HCT116 (cell line): Measurements from ENCODE around the gene MED7. TPM values are rescaled to one million over a fixed set of nuclear protein-coding genes. Genes with fewer than 3 reads are reported as not detected.

Experiments used
- ATAC-seq: fragments of 200-7000 bp; cut with Tn5 transposase; 2 replicates; pipeline ENCODE4 v1.9.1; 2020; ENCODE audit warnings: mild to moderate bottlenecking, moderate library complexity
- BruUV-seq: library from RNA; stranded (reverse); fragments of 400-500 nt; replicated peaks from 2 replicates; lab custom pipeline; 2021; lab: Mats Ljungman, UMichigan
- CTCF ChIA-PET: fragments of 300-600 bp; sonication (Branson Sonifier 250); formaldehyde crosslinking; loops from one replicate; lab custom pipeline; 2021; ENCODE audit warnings: antibody characterized with exemption; lab: Charles Lee
- POLR2A ChIA-PET: fragments of 300-600, 350-600 bp; sonication (Branson Sonifier 250); formaldehyde crosslinking; loops from one replicate; lab custom pipeline; 2021; ENCODE audit warnings: antibody characterized with exemption; lab: Charles Lee
- RAD21 ChIA-PET, 2 experiments: fragments of 300-600 bp; sonication (Branson Sonifier 250); formaldehyde crosslinking; loops; one replicate each; lab custom pipeline; 2023; ENCODE audit warnings: low total read pairs in 2 of 2; ENCODE audit not compliant: uncharacterized antibody in 2 of 2, unreplicated experiment in 2 of 2, low non-redundant PET in 1 of 2; lab: Charles Lee
- DNase-seq: peaks from one replicate; pipeline ENCODE4 v3.0.0-alpha.2; 2010; ENCODE audit warnings: low read depth, low spot score
- H2AFZ ChIP-seq: fragments of 200-600 bp; shearing (Covaris generic), sonication (generic); 2 replicates; pipeline ENCODE4 v1.6.1; 2017; ENCODE audit warnings: low read depth, mixed run types, mixed read lengths, antibody characterized with exemption, low read length; ENCODE audit not compliant: poor library complexity, severe bottlenecking
- H3K27ac ChIP-seq: 2 replicates; pipeline ENCODE4 v1.5.1; 2012; ENCODE audit warnings: low read depth, low read length
- H3K27me3 ChIP-seq: fragments of 200-600 bp; sonication (generic); 2 replicates; pipeline ENCODE4 v1.6.1; 2016; ENCODE audit warnings: mixed run types, low read length, mixed read lengths; ENCODE audit not compliant: insufficient read depth
- H3K36me3 ChIP-seq, 2 experiments: fragments of 200-500 bp in 1 of 2; fragments of 200-600 bp in 1 of 2; sonication (Bioruptor generic) in 1 of 2; sonication (generic) in 1 of 2; 2 replicates each; pipeline versions ENCODE4 v1.5.1 to v1.6.1; 2014 to 2016; ENCODE audit warnings: low read length in 2 of 2, inconsistent platforms in 1 of 2, mixed read lengths in 1 of 2, mixed run types in 1 of 2; ENCODE audit not compliant: insufficient read depth in 2 of 2, control insufficient read depth in 1 of 2
- H3K4me1 ChIP-seq, 2 experiments: fragments of 200-600 bp in 1 of 2; sonication (generic) in 1 of 2; 2 replicates each; pipeline versions ENCODE4 v1.5.1 to v1.6.1; 2012 to 2017; ENCODE audit warnings: low read length in 2 of 2, inconsistent platforms in 1 of 2, mild to moderate bottlenecking in 1 of 2, mixed read lengths in 1 of 2, mixed run types in 1 of 2, moderate library complexity in 1 of 2; ENCODE audit not compliant: insufficient read depth in 2 of 2, control insufficient read depth in 1 of 2
- H3K4me2 ChIP-seq: fragments of 200-600 bp; sonication (generic); 2 replicates; pipeline ENCODE4 v1.6.1; 2017; ENCODE audit warnings: mixed run types, low read length, mixed read lengths
- H3K4me3 ChIP-seq, 2 experiments: fragments of 200-600 bp in 1 of 2; sonication (generic) in 1 of 2; replicated peaks in 1 of 2; 2 replicates each; pipeline ENCODE4 v1.5.1; 2011 to 2016; ENCODE audit warnings: low read length in 2 of 2, control low read depth in 1 of 2, low read depth in 1 of 2, mild to moderate bottlenecking in 1 of 2, mixed read lengths in 1 of 2, mixed run types in 1 of 2
- H3K79me2 ChIP-seq: fragments of 200-600 bp; sonication (generic); 2 replicates; pipeline ENCODE4 v1.6.1; 2017; ENCODE audit warnings: mild to moderate bottlenecking, mixed run types, low read length, moderate library complexity, mixed read lengths; ENCODE audit not compliant: insufficient read depth
- H3K9ac ChIP-seq: fragments of 200-600 bp; sonication (generic); 2 replicates; pipeline ENCODE4 v1.6.1; 2016; ENCODE audit warnings: low read length, mixed read lengths
- H3K9me2 ChIP-seq: fragments of 200-600 bp; sonication (generic), shearing (Covaris generic); 2 replicates; pipeline ENCODE4 v1.6.1; 2017; ENCODE audit warnings: mixed run types, mild to moderate bottlenecking, moderate library complexity; ENCODE audit not compliant: insufficient read depth
- H3K9me3 ChIP-seq, 2 experiments: fragments of 200-500 bp in 1 of 2; fragments of 200-600 bp in 1 of 2; sonication (Bioruptor generic) in 1 of 2; sonication (generic) in 1 of 2; 2 replicates each; pipeline ENCODE4 v1.6.1; 2014 to 2017; ENCODE audit warnings: low read length in 2 of 2, mixed read lengths in 2 of 2, inconsistent platforms in 1 of 2, low read depth in 1 of 2, mild to moderate bottlenecking in 1 of 2, mixed run types in 1 of 2, moderate library complexity in 1 of 2; ENCODE audit not compliant: control insufficient read depth in 1 of 2, insufficient read depth in 1 of 2
- H4K20me1 ChIP-seq: fragments of 200-600 bp; sonication (generic), shearing (Covaris generic); 2 replicates; pipeline ENCODE4 v1.6.1; 2017; ENCODE audit warnings: mixed run types, mild to moderate bottlenecking, moderate library complexity; ENCODE audit not compliant: insufficient read depth
- CBX3 ChIP-seq: IDR thresholded peaks from 2 replicates; pipeline ENCODE4 v1.6.1; 2012; ENCODE audit warnings: low read depth
- CEBPB ChIP-seq: IDR thresholded peaks from 2 replicates; pipeline ENCODE4 v1.6.1; 2012; ENCODE audit warnings: low read depth
- CTCF ChIP-seq, 3 experiments: fragments of 200-600 bp in 1 of 3; sonication (generic) in 1 of 3; IDR thresholded peaks in 2 of 3; conservative IDR thresholded peaks in 1 of 3; 2 replicates each; pipeline ENCODE4 v1.5.1; 2012 to 2017; ENCODE audit warnings: low read depth in 2 of 3, low read length in 2 of 3, antibody characterized with exemption in 1 of 3, borderline replicate concordance in 1 of 3, control low read depth in 1 of 3, mild to moderate bottlenecking in 1 of 3, mixed read lengths in 1 of 3, mixed run types in 1 of 3, moderate library complexity in 1 of 3; ENCODE audit not compliant: insufficient read depth in 1 of 3
- EGR1 ChIP-seq: IDR thresholded peaks from 2 replicates; pipeline ENCODE4 v1.6.1; 2012; ENCODE audit warnings: low read depth
- EZH2phosphoT487 ChIP-seq: fragments of 200-600 bp; IDR thresholded peaks from 2 replicates; pipeline ENCODE4 v1.6.1; 2018; ENCODE audit warnings: antibody characterized with exemption, borderline replicate concordance
- JUND ChIP-seq: IDR thresholded peaks from 2 replicates; pipeline ENCODE4 v1.6.1; 2012
- MAX ChIP-seq: IDR thresholded peaks from 2 replicates; pipeline ENCODE4 v1.6.1; 2012
- RAD21 ChIP-seq: IDR thresholded peaks from 2 replicates; pipeline ENCODE4 v1.6.1; 2012; ENCODE audit warnings: low read depth, mild to moderate bottlenecking
- SP1 ChIP-seq: IDR thresholded peaks from 2 replicates; pipeline ENCODE4 v1.6.1; 2012; ENCODE audit warnings: low read depth
- SRF ChIP-seq: IDR thresholded peaks from 2 replicates; pipeline ENCODE4 v1.6.1; 2012; ENCODE audit warnings: low read depth
- YY1 ChIP-seq: IDR thresholded peaks from 2 replicates; pipeline ENCODE4 v1.6.1; 2011; ENCODE audit warnings: low read length, low read depth, moderate library complexity, mild to moderate bottlenecking; ENCODE audit not compliant: insufficient replicate concordance; ENCODE audit errors: extremely low read depth
- ZBTB33 ChIP-seq: IDR thresholded peaks from 2 replicates; pipeline ENCODE4 v1.6.1; 2011; ENCODE audit warnings: mild to moderate bottlenecking, low read length, moderate library complexity; ENCODE audit not compliant: insufficient replicate concordance; ENCODE audit errors: extremely low read depth
- ZNF274 ChIP-seq: fragments of 200-500 bp; sonication (Bioruptor generic); IDR thresholded peaks from 2 replicates; pipeline ENCODE4 v1.6.1; 2014; ENCODE audit warnings: mild to moderate bottlenecking, low read depth, low read length, inconsistent platforms
- intact Hi-C: fragments of 100-400 bp; cut with micrococcal nuclease; formaldehyde crosslinking; loops from 2 replicates; pipeline ENCODE4 v1.10.0; 2022
- total RNA-seq: library from RNA; stranded (reverse); gene quantifications from one replicate; pipeline ENCODE4 v1.2.1, GENCODE V29; 2021; ENCODE audit not compliant: unreplicated experiment

Gene MED7
- total RNA-seq, 1 experiment from 2014 or later = 9.1 TPM

GRCh38 chr5:157113002-157113401 lies 29.7 kb downstream of the MED7 start (continued):
- TF ChIP-seq CTCF (IDR thresholded peaks at IDR 0.05 in 2 of 3, conservative IDR thresholded peaks at IDR 0.05 in 1 of 3; ENCODE audit: borderline replicate concordance in 1 of 3, insufficient read depth in 1 of 3, low read depth in 2 of 3, low read length in 2 of 3) (no peak), JUND (no peak), CEBPB (no peak), ZNF274 (no peak), SP1 (no peak), MAX (no peak), YY1 (no peak), ZBTB33 (no peak), EGR1 (no peak)

- ATAC-seq (no peak), DNase-seq (no peak)
- ChIA-PET RAD21 (no interaction called here), CTCF (no interaction called here), POLR2A (no interaction called here)
- Histone ChIP-seq H3K27ac (no peak overlapping the region), H3K4me2 (no peak overlapping the region), H3K27me3 (no peaks in the 10 kb centered on the region), H3K4me1 (no peaks in the 10 kb centered on the region), H3K36me3 (no peaks in the 10 kb centered on the region), H3K4me3 (no peak overlapping the region), H3K79me2 (no peaks in the 10 kb centered on the region), H3K9me2 (no peaks in the 10 kb centered on the region), H4K20me1 (no peaks in the 10 kb centered on the region), H3K9me3 (no peaks in the 10 kb centered on the region), H3K9ac (no peak overlapping the region), H2AFZ (no peak overlapping the region)
- no TSS peak for BruUV-seq
- no peak for TF ChIP-seq CEBPB
- no peak for TF ChIP-seq EZH2phosphoT487
- no peak for TF ChIP-seq RAD21
- no peak for TF ChIP-seq SRF
- TF ChIP-seq YY1 = no peak
- no peak for TF ChIP-seq CBX3
- intact Hi-C loops = loop anchor here (5.0 kb wide), 1 partner anchor 122 kb away; no protein-coding TSS in a partner anchor
Measured at GRCh38 chr5:157109744-157110143, 32.9 kb downstream of the MED7 start.
